ENCODE measurements around the gene MAN2A2. TPM values are rescaled to one million over a fixed set of nuclear protein-coding genes. Genes with fewer than 3 reads are reported as not detected.

The MAN2A2 gene
- total and polyA plus RNA-seq, 9 of the 15 experiments (the other 6 are each of a cell fraction or from before 2014, with no cell fraction given) = 7.3 to 151 (median 43.4) TPM

DNA sequence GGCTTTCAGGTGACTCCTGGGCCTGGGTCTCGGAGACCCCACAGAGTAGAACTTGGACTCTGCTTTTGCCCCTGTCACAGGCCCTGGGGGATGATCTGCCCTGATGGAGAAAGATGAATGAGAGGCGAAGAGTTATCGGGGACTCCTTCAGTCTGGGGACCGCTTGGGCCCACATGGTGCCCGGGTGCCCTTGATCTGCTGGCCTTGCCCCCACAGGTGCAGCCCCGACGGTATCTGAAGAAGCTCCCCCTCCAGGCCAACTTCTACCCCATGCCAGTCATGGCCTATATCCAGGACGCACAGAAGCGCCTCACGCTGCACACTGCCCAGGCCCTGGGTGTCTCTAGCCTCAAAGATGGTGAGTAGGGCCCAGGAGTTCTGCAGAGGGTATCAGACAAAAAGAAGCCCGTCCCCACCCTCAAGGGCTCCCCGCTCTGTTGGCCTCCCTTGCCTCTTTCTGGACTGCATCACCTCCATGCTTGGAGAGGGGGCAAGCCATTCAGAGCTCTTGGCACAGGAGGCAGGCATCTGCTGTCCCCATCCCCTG lies 10.4 kb downstream of the MAN2A2 start:
- Histone ChIP-seq H3K4me3 (no peak overlapping the region), H3K9ac (ENCODE audit: insufficient read depth in 1 of 2, low read depth in 2 of 2, low read length in 2 of 2) (no peak overlapping the region), H4K20me1 (replicated peaks; ENCODE audit: control insufficient read depth, insufficient read depth, low read length) (no peaks in the 10 kb centered on the region), H3K4me1 (replicated peaks in 1 of 2; ENCODE audit: control insufficient read depth in 2 of 2, insufficient read depth in 2 of 2, low read length in 2 of 2) (peaks cover 17 to 43% of the 10 kb centered on the region in 2 experiments), H3K9me3 (replicated peaks; ENCODE audit: control insufficient read depth, insufficient read depth, low read depth, low read length) (no peaks in the 10 kb centered on the region), H3K27ac (ENCODE audit: extremely low read depth, low read depth, low read length) (no peak overlapping the region), H3K4me2 (ENCODE audit: insufficient read depth, low read length) (no peak overlapping the region), H3K79me2 (ENCODE audit: control insufficient read depth, insufficient read depth, low read length) (peaks cover 6% of the 10 kb centered on the region; the same call in 2 of the 3 replicates), H3K27me3 (ENCODE audit: control insufficient read depth in 2 of 2, insufficient read depth in 2 of 2, low read length in 2 of 2) (no peaks in the 10 kb centered on the region), H3K36me3 (ENCODE audit: control insufficient read depth, insufficient read depth, low read length) (peaks cover 98% of the 10 kb centered on the region), H3K9me1 (ENCODE audit: control insufficient read depth, insufficient read depth, low read length) (no peaks in the 10 kb centered on the region), H2AFZ (ENCODE audit: low read depth, low read length) (no peak overlapping the region)
- CTCF ChIA-PET (ENCODE audit: low intra/inter-chr PET ratio) = no interaction called here
- intact Hi-C loops (cut with micrococcal nuclease) = no loop called here
- in situ Hi-C loops (cut with MboI) = no loop called here
- WGBS (ENCODE audit: insufficient coverage, low coverage, missing lambda C conversion rate) = 93% methylated on average over 12 of the region's 12 CpGs
- no peak for FAIRE-seq
- no TSS peak for BruUV-seq (replicated peaks)
- POLR2A ChIA-PET = interaction anchor here (0.6 to 4.7 kb wide), 7 partner anchors 9 to 1671 kb away, joined by 3 to 54 read pairs (median 6); partner anchors contain the start of genes HDDC3, MAN2A2 and UNC45A
- no peak for DNase-seq (ENCODE audit: extremely low read depth in 1 of 4, low spot score in 3 of 4)
- no peak for TF ChIP-seq ZNF165 (CRISPR knock-in tag; IDR thresholded peaks at IDR 0.05; ENCODE audit: borderline replicate concordance)
- TF ChIP-seq RBFOX2 (IDR thresholded peaks at IDR 0.05; ENCODE audit: low read depth, low read length) = peak; percentile 54; the same call in 1 of the 2 replicates
- TF ChIP-seq POLR2G (IDR thresholded peaks at IDR 0.05; ENCODE audit: low read depth, low read length) = 0 out of 2 replicates have a peak, but pooled peaks have one; percentile 33
- ATAC-seq = no peak

DNA sequence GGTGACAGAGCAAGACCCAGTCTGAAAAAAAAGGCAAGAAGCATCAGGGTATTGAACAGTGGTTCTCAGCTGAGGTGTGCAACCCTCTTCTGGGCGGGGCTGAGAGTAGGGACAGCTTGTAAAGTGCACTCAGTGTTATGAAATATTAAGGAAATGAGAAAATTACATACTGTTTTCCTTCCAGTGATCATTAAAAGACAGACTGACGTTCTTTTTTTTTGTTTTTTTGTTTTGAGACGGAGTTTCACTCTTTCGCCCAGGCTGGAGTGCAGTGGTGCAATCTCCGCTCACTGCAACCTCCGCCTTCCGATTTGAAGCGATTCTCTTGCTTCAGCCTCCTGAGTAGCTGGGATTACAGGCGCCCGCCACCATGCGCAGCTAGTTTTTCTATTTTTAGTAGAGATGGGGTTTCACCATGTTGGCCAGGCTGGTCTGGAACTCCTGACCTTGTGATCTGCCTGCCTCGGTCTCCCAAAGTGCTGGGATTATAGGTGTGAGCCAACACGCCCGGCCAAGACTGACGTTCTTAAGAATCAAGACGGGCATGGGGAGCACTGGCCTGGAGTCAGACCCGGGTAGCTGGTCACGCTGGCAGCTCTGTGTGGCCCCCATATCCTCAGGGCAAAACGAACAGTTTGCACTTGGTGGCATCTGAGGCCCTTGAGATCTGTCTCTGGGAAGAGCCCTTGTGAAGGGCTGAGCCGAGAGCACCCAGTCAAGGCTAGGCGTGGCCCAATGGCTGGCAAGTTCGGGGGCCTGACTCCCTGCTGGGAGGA lies 11.4 kb downstream of the MAN2A2 start:
- Histone ChIP-seq H3K4me3 (no peak overlapping the region), H3K4me2 (ENCODE audit: insufficient read depth, low read length) (no peak overlapping the region), H3K27me3 (ENCODE audit: control insufficient read depth in 2 of 2, insufficient read depth in 2 of 2, low read length in 2 of 2) (no peaks in the 10 kb centered on the region), H3K4me1 (replicated peaks in 1 of 2; ENCODE audit: control insufficient read depth in 2 of 2, insufficient read depth in 2 of 2, low read length in 2 of 2) (peaks cover 17 to 43% of the 10 kb centered on the region in 2 experiments), H3K79me2 (ENCODE audit: control insufficient read depth, insufficient read depth, low read length) (peaks cover 6% of the 10 kb centered on the region; the same call in 2 of the 3 replicates), H3K9me3 (replicated peaks; ENCODE audit: control insufficient read depth, insufficient read depth, low read depth, low read length) (no peaks in the 10 kb centered on the region), H2AFZ (ENCODE audit: low read depth, low read length) (no peak overlapping the region), H3K9ac (ENCODE audit: insufficient read depth in 1 of 2, low read depth in 2 of 2, low read length in 2 of 2) (peak overlapping the region in 1 of 2 experiments; percentile 13; a peak in 1 of 4 replicates), H3K27ac (ENCODE audit: extremely low read depth, low read depth, low read length) (no peak overlapping the region; the same call in 2 of the 3 replicates), H3K36me3 (ENCODE audit: control insufficient read depth, insufficient read depth, low read length) (peaks cover 99% of the 10 kb centered on the region), H3K9me1 (ENCODE audit: control insufficient read depth, insufficient read depth, low read length) (no peaks in the 10 kb centered on the region), H4K20me1 (replicated peaks; ENCODE audit: control insufficient read depth, insufficient read depth, low read length) (no peaks in the 10 kb centered on the region)
- in situ Hi-C loops (cut with MboI) (no loop called here), intact Hi-C loops (cut with micrococcal nuclease) (no loop called here)
- no peak for DNase-seq (ENCODE audit: extremely low read depth in 1 of 4, low spot score in 3 of 4)
- POLR2A ChIA-PET = interaction anchor here (0.8 to 4.7 kb wide), 7 partner anchors 9 to 48 kb away, joined by 3 to 54 read pairs (median 6); partner anchors contain the start of genes HDDC3, MAN2A2 and UNC45A
- TF ChIP-seq POLR2G (IDR thresholded peaks at IDR 0.05; ENCODE audit: low read depth, low read length) = peak; percentile 42
- TF ChIP-seq ZNF668 (CRISPR knock-in tag; IDR thresholded peaks at IDR 0.05) = no peak
- TF ChIP-seq ZNF224 (CRISPR knock-in tag; IDR thresholded peaks at IDR 0.05) = no peak
- no peak for TF ChIP-seq TOE1 (IDR thresholded peaks at IDR 0.05; ENCODE audit: borderline replicate concordance)
- no peak for TF ChIP-seq TOE1 (CRISPR knock-in tag; IDR thresholded peaks at IDR 0.05; ENCODE audit: borderline replicate concordance, low read depth)
- 0 out of 2 replicates have a peak, but pooled peaks have one; percentile 34 for TF ChIP-seq RBFOX2 (IDR thresholded peaks at IDR 0.05; ENCODE audit: low read depth, low read length)
- no peak for TF ChIP-seq MECOM (CRISPR knock-in tag; IDR thresholded peaks at IDR 0.05)
- TF ChIP-seq MLLT1 (IDR thresholded peaks at IDR 0.05) = 0 out of 4 replicates have a peak, but pooled peaks of 1 of the 2 experiments have one; percentile 27
- no TSS peak for BruUV-seq (replicated peaks)
- ATAC-seq = no peak
- 92% methylated on average over 22 of the region's 22 CpGs for WGBS (ENCODE audit: insufficient coverage, low coverage, missing lambda C conversion rate)
- CTCF ChIA-PET (ENCODE audit: low intra/inter-chr PET ratio) = no interaction called here
- FAIRE-seq = no peak
